ENCODE measurements around the gene BSX.

Gene BSX

DNA sequence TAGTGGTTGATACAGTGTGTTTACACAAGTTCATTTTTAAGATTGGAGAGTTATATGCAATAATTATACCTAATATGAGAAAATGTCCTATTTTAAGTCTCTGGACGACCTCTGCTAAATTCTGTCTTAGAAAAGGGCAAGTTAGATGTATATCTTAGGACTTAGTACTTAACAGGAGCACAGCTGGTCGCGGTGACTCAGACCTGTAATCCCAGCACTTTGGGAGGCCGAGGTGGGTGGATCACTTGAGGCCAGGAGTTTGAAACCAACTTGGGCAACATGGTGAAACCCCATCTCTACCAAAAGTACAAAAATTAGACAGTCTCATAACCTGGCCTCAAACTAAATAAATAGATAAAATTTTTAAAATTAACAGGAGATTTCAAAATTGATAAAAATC lies 27.2 kb downstream of the BSX start:
- TF ChIP-seq, protein P1, sequence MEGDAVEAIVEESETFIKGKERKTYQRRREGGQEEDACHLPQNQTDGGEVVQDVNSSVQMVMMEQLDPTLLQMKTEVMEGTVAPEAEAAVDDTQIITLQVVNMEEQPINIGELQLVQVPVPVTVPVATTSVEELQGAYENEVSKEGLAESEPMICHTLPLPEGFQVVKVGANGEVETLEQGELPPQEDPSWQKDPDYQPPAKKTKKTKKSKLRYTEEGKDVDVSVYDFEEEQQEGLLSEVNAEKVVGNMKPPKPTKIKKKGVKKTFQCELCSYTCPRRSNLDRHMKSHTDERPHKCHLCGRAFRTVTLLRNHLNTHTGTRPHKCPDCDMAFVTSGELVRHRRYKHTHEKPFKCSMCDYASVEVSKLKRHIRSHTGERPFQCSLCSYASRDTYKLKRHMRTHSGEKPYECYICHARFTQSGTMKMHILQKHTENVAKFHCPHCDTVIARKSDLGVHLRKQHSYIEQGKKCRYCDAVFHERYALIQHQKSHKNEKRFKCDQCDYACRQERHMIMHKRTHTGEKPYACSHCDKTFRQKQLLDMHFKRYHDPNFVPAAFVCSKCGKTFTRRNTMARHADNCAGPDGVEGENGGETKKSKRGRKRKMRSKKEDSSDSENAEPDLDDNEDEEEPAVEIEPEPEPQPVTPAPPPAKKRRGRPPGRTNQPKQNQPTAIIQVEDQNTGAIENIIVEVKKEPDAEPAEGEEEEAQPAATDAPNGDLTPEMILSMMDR (conservative IDR thresholded peaks at IDR 0.05; ENCODE audit: low read depth, low read length) = no peak
- no peak for DNase-seq (ENCODE audit: low read depth)
- H3K4me3 ChIP-seq (ENCODE audit: low read depth, low read length) = no peak overlapping the region

DNA sequence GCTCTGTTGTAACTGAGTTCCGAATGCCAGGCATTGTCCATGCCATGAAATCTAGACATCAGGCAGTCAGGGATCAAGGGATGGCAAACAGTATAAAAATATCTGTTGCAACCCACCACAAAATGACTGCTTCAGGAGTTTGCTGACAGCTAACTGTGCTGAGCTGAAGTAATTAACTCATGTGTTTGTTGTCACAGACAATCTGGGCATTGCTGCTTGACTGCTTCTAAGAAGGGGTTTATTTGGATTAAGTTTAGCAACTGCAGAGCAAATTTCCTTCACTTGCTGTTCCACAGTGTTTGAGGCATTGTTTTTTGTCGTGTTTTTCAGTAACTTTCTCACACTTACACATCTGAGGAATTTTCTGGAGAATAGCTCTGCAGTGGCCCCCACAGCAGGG lies 30.4 kb downstream of the BSX start:
- TF ChIP-seq, protein P1 (conservative IDR thresholded peaks at IDR 0.05; ENCODE audit: low read depth, low read length) = no peak
- DNase-seq (ENCODE audit: low read depth) = no peak
- H3K4me3 ChIP-seq (ENCODE audit: low read depth, low read length) = no peak overlapping the region

DNA sequence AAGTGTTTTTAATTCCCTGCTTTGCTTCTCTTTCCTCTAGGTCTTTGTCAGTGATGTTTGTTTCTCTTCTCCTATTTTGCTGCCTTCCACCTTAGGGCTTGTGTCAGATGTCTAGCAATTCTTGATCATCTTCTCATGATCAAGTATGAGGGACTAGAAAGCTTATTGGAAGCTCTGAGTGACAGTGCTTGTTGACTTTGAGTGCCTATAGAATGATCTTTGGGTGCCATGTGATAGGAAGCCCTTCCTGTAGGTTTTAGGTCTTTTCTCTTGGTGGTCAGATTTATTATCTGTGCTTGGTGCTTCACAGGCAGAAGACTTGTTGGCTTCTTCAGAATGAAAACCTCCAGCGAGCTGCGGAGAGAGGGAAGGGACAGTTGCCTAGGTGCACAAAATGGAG lies 43.1 kb downstream of the BSX start:
- no peak for DNase-seq (ENCODE audit: low read depth)
- H3K4me3 ChIP-seq (ENCODE audit: low read depth, low read length) = no peak overlapping the region
- TF ChIP-seq, protein P1 (conservative IDR thresholded peaks at IDR 0.05; ENCODE audit: low read depth, low read length) = no peak

DNA sequence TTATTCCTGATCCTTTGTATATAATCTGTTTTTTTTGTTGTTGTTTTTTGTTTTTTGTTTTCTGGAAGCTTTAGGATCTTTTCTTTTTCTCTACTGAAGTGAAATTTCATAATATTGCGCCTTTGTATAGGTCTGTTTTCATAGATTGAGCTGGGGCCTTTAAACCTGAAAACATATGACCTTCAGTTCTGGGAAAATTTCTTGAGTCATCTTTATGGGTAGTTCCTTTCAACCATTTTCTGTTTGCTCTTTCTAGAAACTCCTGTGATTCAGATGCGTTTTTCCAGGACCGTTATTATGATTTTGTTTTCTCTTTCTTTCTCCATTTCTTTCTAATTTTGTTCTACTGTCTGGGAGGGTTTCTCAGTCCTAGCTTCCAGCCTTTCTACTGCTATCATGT lies 43.7 kb downstream of the BSX start:
- TF ChIP-seq, protein P1 (conservative IDR thresholded peaks at IDR 0.05; ENCODE audit: low read depth, low read length) = no peak
- DNase-seq (ENCODE audit: low read depth) = no peak
- no peak overlapping the region for H3K4me3 ChIP-seq (ENCODE audit: low read depth, low read length)

DNA sequence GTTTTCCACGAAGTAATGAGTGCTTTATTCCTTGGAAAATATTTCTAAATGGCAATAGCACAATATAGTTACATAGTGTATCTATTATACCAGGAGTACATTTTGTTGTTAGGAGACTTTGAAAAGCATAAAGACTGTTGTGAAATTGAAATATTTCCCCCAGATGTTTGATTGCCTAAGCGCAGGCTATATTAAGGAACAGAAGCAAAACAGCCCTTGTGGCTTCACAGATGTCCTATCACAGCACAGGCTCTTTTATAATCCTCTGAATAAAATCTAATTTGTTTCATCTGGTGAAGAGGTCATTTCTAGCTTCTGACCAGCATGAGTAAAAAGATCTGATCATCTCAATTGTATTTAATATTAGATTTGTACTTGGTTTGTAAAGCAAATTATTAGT lies 48.2 kb downstream of the BSX start:
- TF ChIP-seq, protein P1 (conservative IDR thresholded peaks at IDR 0.05; ENCODE audit: low read depth, low read length) = no peak
- no peak overlapping the region for H3K4me3 ChIP-seq (ENCODE audit: low read depth, low read length)
- DNase-seq (ENCODE audit: low read depth) = no peak

DNA sequence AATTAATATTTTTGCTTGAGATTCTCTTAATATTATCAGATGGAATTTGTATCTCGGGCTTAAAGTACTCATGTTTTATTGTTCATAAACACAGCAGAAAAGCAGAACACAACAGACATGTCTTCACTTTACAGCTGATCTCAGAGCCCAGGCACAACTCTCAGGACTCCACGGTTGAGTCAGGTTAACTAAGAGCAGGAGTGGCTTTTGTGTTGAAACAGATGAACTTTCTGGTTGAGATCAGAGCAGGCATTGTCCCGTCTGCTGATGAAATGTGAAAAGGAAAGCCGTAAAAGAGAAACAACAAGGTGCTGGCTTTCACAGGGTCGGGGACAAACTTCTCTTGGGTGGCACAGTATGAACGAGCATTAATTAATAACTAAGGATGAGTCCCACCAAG lies 50.1 kb downstream of the BSX start:
- TF ChIP-seq, protein P1 (conservative IDR thresholded peaks at IDR 0.05; ENCODE audit: low read depth, low read length) = no peak
- no peak overlapping the region for H3K4me3 ChIP-seq (ENCODE audit: low read depth, low read length)
- no peak for DNase-seq (ENCODE audit: low read depth)
